Amygdala (tissue), 56 donors: ENCODE data around the gene CYTH1.
A peak's percentile ranks its signal among the peaks of the same experiment; 100 is the strongest.
"Not testable (repeated sequence)": the region's sequence is repeated elsewhere in the genome, so short reads cannot be mapped to it uniquely, and the experiment has no call there.

Experiments used
- DNase-seq, 56 donors: peaks; one replicate each; lab custom pipeline; 2025; lab: John Stamatoyannopoulos, UW

Gene CYTH1

GRCh38 chr17:78789663-78790181 is 7.6 kb upstream of the CYTH1 start:
- DNase-seq: peak in 27 of 56 donors; percentile 23 to 74 (median 44)

DNA sequence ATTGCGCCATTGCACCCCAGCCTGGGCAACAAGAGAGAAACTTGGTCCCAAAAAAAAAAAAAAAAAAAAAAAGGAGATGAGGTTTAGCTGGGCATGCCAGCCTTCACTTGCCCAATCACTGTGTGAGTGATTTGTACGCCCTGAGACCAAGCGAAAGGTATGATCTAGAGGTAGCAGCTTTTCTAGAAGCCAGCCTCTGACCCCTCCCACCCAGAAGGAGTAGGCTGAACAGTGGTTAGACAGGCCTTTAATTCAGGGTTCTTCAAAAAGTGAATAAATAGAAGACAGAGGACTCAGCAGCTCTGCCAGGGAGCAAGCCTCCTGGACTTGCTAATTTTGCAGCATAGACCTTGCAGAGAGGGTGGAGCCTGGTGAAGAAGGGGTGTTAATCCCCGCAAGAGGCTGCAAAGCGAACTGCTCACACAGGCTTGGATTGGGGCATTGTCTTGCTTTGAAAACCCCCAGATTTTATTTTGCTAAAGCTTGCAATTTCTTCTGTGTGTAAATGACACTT is 7.1 kb upstream of the CYTH1 start:
- no peak for DNase-seq

DNA sequence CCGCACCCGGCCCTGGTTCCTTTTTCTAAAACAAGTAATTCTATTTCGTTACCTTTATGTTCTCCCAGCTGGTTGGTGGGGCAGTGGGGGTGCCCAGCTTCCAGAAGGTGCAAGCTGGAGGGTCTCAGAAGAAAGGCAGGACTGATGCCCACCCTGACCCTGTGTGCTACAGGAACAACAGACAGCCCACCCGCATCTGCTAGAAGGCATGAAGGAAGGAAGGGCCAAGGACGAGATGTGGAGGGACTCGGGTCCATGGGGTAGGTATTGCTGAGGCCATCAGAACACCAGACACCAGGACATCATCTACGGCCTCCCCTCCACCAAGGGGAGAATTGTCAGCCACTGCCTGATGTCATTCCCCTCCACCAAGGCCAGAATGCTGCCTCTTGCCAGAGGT is 6.4 kb upstream of the CYTH1 start:
- no peak for DNase-seq

DNA sequence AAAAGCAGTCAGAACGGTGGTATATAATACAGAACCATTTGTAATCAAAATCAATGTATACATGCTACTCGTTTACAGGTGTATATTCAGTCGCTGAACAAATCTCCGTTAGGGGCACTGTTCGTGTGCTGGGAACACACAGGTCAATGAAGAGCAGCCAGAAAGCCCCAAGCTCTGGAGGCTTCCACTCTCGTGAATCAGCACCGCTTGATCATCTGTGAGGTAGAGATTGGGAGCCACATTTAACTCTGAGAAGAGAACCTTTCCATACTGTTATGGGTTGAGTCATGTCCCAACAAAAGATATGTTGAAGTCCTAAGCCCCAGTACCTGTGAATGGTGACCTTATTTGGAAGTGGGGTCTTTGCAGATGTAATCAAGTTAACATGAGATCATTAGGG is 5.4 kb upstream of the CYTH1 start:
- no peak for DNase-seq

GRCh38 chr17:78785663-78786057 is 3.6 kb upstream of the CYTH1 start:
- no peak for DNase-seq

- DNase-seq: no peak
These were observed 3.1 kb upstream of the CYTH1 start for GRCh38 chr17:78785011-78785662.

GRCh38 chr17:78784352-78784751 is 2.3 kb upstream of the CYTH1 start:
- no peak for DNase-seq

- no peak for DNase-seq
These were observed 1.7 kb upstream of the CYTH1 start for GRCh38 chr17:78783711-78784324.

DNA sequence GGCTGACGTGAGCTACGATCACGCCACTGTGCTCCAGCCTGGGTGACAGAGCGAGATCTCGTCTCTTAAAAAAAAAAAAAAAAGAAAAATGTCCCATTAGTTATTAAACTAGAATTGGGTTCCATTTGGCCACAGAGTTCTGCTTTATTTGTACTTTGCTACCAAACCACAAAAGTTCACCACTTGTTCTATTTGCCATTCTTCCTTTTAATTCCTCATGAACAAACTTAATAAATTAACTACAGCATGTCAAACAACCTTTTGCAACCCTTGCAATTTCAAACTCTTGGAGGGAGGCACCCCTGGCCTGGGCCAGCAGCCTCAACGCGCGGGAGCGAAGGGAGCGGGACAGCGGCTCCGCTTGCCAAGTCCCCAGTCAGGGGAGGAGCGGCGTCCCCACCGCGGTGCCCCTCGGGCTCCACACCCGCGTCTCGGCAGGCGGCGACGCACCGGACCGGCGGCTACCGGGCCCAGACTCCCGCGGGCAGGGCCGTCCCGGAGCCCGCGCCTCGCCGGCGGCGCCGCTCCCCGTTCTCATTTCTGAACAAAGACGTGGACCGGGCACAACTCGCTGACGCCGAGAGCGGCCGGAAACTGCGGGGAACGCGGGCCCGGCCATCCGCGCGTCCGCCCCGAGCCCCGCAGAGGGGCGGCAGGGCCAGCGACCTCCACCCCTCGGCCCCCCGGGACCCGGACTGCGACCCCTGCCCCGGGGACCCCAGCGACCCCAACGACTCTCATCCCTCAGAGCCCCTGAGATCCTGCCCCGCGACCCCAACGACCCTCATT is 775 bp downstream of the CYTH1 start:
- peak in 26 of 56 donors; percentile 20 to 62 (median 38) for DNase-seq

DNA sequence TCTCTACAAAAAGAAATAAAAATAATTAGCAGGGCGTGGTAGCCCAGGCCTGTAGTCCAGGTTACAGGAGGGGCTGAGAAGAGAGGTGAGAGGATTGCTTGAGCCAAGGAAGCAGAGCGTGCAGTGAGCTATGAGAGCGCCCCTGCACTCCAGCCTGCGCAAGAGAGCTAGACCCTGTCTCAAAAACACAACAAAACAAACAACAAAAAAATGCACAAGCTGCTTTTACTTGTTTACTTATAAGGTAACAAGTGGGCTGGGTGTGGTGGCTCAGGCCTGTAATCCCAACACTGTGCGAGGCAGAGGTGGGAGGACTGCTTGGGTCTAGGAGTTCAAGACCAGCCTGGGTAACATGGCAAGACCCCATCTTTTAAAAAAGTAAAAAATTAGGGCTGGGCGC is 1.7 kb downstream of the CYTH1 start:
- DNase-seq: no peak

- peak in 1 of 56 donors; percentile 19 for DNase-seq
These were observed 2.2 kb downstream of the CYTH1 start for GRCh38 chr17:78779850-78780249.

DNA sequence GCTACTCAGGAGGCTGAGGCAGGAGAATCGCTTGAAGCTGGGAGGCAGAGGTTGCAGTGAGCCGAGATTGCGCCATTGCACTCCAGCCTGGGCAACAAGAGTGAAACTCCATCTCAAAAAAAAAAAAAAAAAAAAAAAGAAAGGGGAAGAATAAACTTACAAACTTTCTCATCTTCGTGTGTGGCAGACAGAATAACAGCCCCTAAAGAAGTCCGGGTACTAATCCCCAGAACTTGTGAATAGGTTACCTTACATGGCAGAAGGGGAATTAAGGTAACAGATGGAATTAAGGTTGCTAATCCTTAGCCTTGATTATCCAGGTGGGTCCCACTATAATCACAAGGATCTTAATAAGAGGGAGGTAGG is 2.8 kb downstream of the CYTH1 start:
- not testable (repeated sequence) for DNase-seq

DNA sequence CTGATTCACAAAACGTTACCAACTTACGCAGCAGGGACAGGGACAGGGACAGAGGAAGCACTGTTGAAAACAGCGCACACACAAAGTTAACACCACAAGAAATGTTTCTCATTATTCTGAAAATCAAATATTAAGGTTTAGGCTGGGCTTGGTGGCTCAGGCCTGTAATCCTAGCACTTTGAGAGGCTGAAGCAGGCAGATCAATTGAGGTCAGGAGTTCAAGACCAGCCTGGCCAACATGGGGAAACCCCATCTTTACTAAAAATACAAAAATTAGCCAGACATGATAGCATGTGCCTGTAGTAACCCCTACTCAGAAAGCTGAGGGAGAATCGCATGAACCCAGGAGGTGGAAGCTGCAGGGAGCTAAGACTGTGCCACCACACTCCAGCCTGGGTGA is 4.2 kb downstream of the CYTH1 start:
- DNase-seq: no peak

GRCh38 chr17:78774956-78775571 is 7.0 kb downstream of the CYTH1 start:
- no peak for DNase-seq

- DNase-seq: no peak
These were observed 7.6 kb downstream of the CYTH1 start for GRCh38 chr17:78774453-78774852.

- DNase-seq: no peak
These were observed 10.2 kb downstream of the CYTH1 start for GRCh38 chr17:78771758-78772382.

DNA sequence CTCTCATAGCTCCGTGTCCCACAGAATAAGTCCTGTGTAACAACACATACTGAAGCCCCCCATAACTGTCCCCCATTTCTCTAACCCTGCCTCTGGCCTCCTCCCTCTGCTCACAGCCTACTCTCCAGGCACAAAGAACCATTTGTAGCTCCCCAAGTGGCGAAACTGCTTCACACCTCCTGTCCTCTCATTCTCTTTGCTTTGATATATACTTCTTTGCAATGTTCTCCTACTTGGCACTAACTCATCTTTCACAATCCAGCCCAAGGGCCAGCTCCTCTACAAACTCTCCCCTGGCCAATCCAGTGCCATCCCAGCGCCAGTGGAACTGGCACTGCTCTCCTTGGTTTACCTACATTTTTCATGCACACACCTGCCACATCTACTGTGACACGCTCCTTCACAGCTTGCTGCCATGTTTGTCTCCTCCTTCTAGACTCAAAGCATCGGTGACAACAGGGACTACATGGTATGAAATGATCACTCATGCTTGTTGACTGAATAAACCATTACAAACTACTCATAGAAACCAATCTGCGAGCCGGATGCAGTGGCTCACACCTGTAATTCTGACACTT is 12.8 kb downstream of the CYTH1 start:
- DNase-seq: no peak

- DNase-seq: no peak
These were observed 14.3 kb downstream of the CYTH1 start for GRCh38 chr17:78767806-78768205.

GRCh38 chr17:78766743-78767294 is 15.3 kb downstream of the CYTH1 start:
- DNase-seq: no peak

GRCh38 chr17:78766225-78766624 is 15.8 kb downstream of the CYTH1 start:
- DNase-seq: no peak
